ENCODE data around the gene STK24.

Gene STK24

GRCh38 chr13:98419786-98420553, 156.9 kb downstream of the STK24 start:
- H3K27ac ChIP-seq = no peak overlapping the region; the same call in 1 of the 2 replicates
- TF ChIP-seq, protein P1, sequence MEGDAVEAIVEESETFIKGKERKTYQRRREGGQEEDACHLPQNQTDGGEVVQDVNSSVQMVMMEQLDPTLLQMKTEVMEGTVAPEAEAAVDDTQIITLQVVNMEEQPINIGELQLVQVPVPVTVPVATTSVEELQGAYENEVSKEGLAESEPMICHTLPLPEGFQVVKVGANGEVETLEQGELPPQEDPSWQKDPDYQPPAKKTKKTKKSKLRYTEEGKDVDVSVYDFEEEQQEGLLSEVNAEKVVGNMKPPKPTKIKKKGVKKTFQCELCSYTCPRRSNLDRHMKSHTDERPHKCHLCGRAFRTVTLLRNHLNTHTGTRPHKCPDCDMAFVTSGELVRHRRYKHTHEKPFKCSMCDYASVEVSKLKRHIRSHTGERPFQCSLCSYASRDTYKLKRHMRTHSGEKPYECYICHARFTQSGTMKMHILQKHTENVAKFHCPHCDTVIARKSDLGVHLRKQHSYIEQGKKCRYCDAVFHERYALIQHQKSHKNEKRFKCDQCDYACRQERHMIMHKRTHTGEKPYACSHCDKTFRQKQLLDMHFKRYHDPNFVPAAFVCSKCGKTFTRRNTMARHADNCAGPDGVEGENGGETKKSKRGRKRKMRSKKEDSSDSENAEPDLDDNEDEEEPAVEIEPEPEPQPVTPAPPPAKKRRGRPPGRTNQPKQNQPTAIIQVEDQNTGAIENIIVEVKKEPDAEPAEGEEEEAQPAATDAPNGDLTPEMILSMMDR (conservative IDR thresholded peaks at IDR 0.05) = no peak
- no peak for TF ChIP-seq ZFX (IDR thresholded peaks at IDR 0.05)

DNA sequence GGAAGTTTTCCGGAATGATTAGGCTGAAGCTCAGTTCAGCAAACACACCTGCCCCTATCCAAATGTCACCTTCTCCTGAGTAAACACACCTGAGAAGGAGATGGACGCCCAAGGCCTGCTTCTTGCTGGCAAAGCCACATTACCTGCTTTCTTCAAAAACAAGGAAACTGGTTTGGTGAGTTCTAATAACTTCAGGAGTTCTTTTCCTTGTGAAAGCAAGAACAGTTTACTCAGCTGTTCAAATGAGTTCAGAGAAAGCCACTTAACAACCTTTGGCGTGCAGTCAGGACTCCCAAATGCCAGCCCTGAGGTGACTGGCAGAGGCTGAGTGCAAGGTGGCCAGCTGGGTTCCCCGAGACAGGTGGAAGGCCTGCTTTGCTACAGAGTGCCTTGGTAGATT, 160.5 kb downstream of the STK24 start:
- peak overlapping the region; percentile 95 for H3K27ac ChIP-seq
- TF ChIP-seq, protein P1 (conservative IDR thresholded peaks at IDR 0.05) = no peak
- no peak for TF ChIP-seq ZFX (IDR thresholded peaks at IDR 0.05)

GRCh38 chr13:98415326-98416070, 161.4 kb downstream of the STK24 start:
- H3K27ac ChIP-seq = peak overlapping the region; percentile 95
- TF ChIP-seq, protein P1 (conservative IDR thresholded peaks at IDR 0.05) = no peak
- TF ChIP-seq ZFX (IDR thresholded peaks at IDR 0.05) = no peak

- TF ChIP-seq ZFX (IDR thresholded peaks at IDR 0.05) = no peak
- TF ChIP-seq, protein P1 (conservative IDR thresholded peaks at IDR 0.05) = no peak
- peak overlapping the region; percentile 27 for H3K27ac ChIP-seq
These were observed 163.1 kb downstream of the STK24 start for GRCh38 chr13:98413796-98414195.

DNA sequence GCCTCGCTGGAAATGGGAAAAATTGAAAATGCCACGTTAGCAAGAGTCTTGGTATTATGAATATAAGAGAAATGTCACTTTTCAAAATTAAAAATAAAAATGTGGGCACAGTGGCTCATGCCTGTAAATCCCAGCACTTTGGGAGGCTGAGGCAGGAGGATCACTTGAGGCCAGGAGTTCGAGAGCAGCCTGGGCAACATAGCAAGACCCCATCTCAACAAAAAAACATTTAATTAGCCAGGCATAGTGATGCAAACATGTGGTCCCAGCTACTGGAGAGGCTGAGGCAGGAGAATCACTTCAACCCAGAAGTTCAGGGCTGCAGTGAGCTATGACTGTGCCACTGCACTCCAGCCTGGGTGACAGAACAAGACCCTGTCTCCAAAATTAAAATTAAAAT, 163.6 kb downstream of the STK24 start:
- peak overlapping the region; percentile 27 for H3K27ac ChIP-seq

DNA sequence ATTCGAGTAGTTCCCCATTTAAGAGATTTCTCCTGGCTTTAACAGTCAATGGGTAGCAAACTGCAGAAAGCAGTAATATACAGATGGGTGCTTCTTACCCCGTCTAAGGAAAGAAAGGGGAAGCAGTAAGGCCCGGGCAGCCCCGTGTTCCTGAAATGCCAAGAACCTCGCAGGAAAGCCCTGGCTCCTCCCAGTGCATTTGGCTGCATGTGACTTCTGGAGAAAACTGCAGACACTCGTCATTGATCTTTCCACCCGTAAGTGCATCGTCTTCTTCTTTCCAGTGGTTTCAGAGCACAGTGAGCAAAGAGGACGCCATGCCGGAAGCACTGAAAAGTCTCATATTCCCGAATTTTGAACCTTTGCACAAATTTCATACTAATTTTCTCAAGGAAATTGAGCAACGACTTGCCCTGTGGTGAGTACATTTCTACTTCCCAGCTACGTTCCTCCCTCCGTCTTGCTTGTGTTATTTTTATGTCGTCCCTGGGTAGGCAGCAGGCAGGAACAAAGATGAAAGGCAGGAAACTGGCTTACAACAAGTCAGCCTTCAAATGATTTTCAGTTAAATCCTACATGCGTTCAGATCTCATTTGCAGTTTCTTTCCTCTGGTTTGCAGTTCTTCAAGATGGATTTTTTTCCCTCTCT, 165.2 kb downstream of the STK24 start:
- no peak for TF ChIP-seq ZFX (IDR thresholded peaks at IDR 0.05)
- TF ChIP-seq, protein P1 (conservative IDR thresholded peaks at IDR 0.05) = no peak
- H3K27ac ChIP-seq = no peak overlapping the region

DNA sequence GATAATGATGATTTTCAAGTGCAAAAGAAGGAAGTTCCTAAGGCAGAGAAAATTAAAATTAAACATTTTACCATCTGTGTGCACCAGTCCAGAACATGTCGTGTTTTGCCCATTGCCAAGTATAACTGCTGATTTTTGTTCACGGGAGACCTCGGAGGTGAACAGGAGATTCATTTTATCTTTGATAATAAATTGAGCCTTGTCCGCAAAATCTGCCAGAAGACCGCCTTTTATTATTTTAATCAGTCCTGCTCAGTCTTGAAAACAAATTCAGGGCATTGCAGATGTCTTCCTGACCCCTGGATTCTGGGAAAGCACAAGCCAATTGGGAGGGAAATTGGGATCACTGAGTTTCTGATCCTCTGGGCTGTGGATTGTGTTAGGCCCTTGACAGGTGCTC, 165.9 kb downstream of the STK24 start:
- no peak overlapping the region for H3K27ac ChIP-seq
- TF ChIP-seq, protein P1 (conservative IDR thresholded peaks at IDR 0.05) = no peak
- no peak for TF ChIP-seq ZFX (IDR thresholded peaks at IDR 0.05)
